GM18511 (cell line): ENCODE results near the gene L3HYPDH.

ENCODE experiments used
- ATAC-seq: cut with Tn5 transposase; IDR thresholded peaks from one replicate; pipeline ENCODE4 v1.9.1; 2021; ENCODE audit warnings: mild to moderate bottlenecking, moderate library complexity; ENCODE audit not compliant: unreplicated experiment

The L3HYPDH gene

GRCh38 chr14:59427653-59428580, 56.3 kb downstream of the L3HYPDH start:
- no peak for ATAC-seq

- no peak for ATAC-seq
These were observed 58.8 kb downstream of the L3HYPDH start for GRCh38 chr14:59425322-59425935.

- no peak for ATAC-seq
These were observed 59.7 kb downstream of the L3HYPDH start for GRCh38 chr14:59424341-59425071.
